GM23338 (cell line): Measurements from ENCODE around the gene RIPPLY2. TPM values are rescaled to one million over a fixed set of nuclear protein-coding genes. Genes with fewer than 3 reads are reported as not detected.

Experiments
- ATAC-seq: fragments of 200-7000 bp; cut with Tn5 transposase; 3 replicates; pipeline ENCODE4 v1.9.1; 2020
- DNase-seq: peaks from one replicate; pipeline ENCODE4 v3.0.0-alpha.2; 2015; ENCODE audit warnings: low spot score
- H2AFZ ChIP-seq: fragments of 200-600 bp; sonication (generic); 2 replicates; pipeline ENCODE4 v1.8.0; 2016; ENCODE audit warnings: antibody characterized with exemption, mild to moderate bottlenecking, moderate library complexity
- H3F3A ChIP-seq: fragments of 200-600 bp; sonication (generic); replicated peaks from 2 replicates; pipeline ENCODE4 v1.8.0; 2017; ENCODE audit warnings: antibody characterized with exemption, mixed run types, low read depth
- H3K27ac ChIP-seq: fragments of 200-600 bp; sonication (generic); 2 replicates; pipeline ENCODE4 v1.6.1; 2016; ENCODE audit warnings: low read depth
- H3K27me3 ChIP-seq: fragments of 200-600 bp; sonication (generic); 2 replicates; pipeline ENCODE4 v1.8.0; 2016; ENCODE audit warnings: mild to moderate bottlenecking, mixed run types, moderate library complexity; ENCODE audit not compliant: insufficient read depth
- H3K36me3 ChIP-seq: fragments of 200-600 bp; sonication (generic); 2 replicates; pipeline ENCODE4 v1.8.0; 2016; ENCODE audit warnings: mild to moderate bottlenecking; ENCODE audit not compliant: insufficient read depth
- H3K4me1 ChIP-seq: fragments of 200-600 bp; sonication (generic); 2 replicates; pipeline ENCODE4 v1.8.0; 2016; ENCODE audit warnings: mild to moderate bottlenecking, moderate library complexity; ENCODE audit not compliant: insufficient read depth
- H3K4me2 ChIP-seq: fragments of 200-600 bp; sonication (generic); 2 replicates; pipeline ENCODE4 v1.7.1; 2017; ENCODE audit warnings: mixed run types
- H3K4me3 ChIP-seq: fragments of 200-600 bp; sonication (generic); 2 replicates; pipeline ENCODE4 v1.6.1; 2016; ENCODE audit warnings: mixed run types
- H3K79me2 ChIP-seq: fragments of 200-600 bp; sonication (generic); replicated peaks from 2 replicates; pipeline ENCODE4 v1.8.0; 2017; ENCODE audit warnings: mild to moderate bottlenecking; ENCODE audit not compliant: insufficient read depth
- H3K9me2 ChIP-seq: fragments of 200-600 bp; sonication (generic); 2 replicates; pipeline ENCODE4 v1.8.0; 2017; ENCODE audit not compliant: insufficient read depth
- H4K20me1 ChIP-seq: fragments of 200-600 bp; sonication (generic); replicated peaks from 2 replicates; pipeline ENCODE4 v1.8.0; 2017; ENCODE audit warnings: mild to moderate bottlenecking; ENCODE audit not compliant: insufficient read depth
- H3K27ac Mint-ChIP-seq: 2 replicates; pipeline ENCODE4 v1.8.0; 2020; ENCODE audit warnings: inconsistent platforms, mild to moderate bottlenecking, moderate library complexity, mixed read lengths
- H3K27me3 Mint-ChIP-seq: 3 replicates; pipeline ENCODE4 v1.8.0; 2022; ENCODE audit warnings: low read depth, mild to moderate bottlenecking, moderate library complexity, mixed read lengths, inconsistent platforms; ENCODE audit not compliant: insufficient read depth, poor library complexity
- H3K36me3 Mint-ChIP-seq: 3 replicates; pipeline ENCODE4 v1.8.0; 2021; ENCODE audit warnings: low read depth, mild to moderate bottlenecking, inconsistent platforms, moderate library complexity, mixed read lengths
- H3K4me1 Mint-ChIP-seq: 3 replicates; pipeline ENCODE4 v1.8.0; 2020; ENCODE audit warnings: mild to moderate bottlenecking, inconsistent platforms, mixed read lengths
- H3K4me3 Mint-ChIP-seq: 3 replicates; pipeline ENCODE4 v1.8.0; 2021; ENCODE audit warnings: moderate library complexity, mild to moderate bottlenecking, inconsistent platforms, mixed read lengths
- H3K9me3 Mint-ChIP-seq: 3 replicates; pipeline ENCODE4 v1.8.0; 2020; ENCODE audit warnings: moderate library complexity, mild to moderate bottlenecking, inconsistent platforms, mixed read lengths
- CREB1 ChIP-seq: fragments of 250-450 bp; sonication (Bioruptor Pico); IDR thresholded peaks from 2 replicates; pipeline ENCODE4 v1.5.0; 2020; ENCODE audit warnings: low read depth, mild to moderate bottlenecking, moderate library complexity
- ETS1 ChIP-seq: IDR thresholded peaks from 2 replicates; pipeline ENCODE4 v1.6.1; 2016; ENCODE audit warnings: antibody characterized with exemption
- EZH2 ChIP-seq: fragments of 200-600 bp; sonication (generic); IDR thresholded peaks from one replicate; pipeline ENCODE4 v1.8.0; 2017; ENCODE audit warnings: antibody characterized with exemption, mild to moderate bottlenecking, low read depth; ENCODE audit not compliant: unreplicated experiment
- NANOG ChIP-seq: IDR thresholded peaks from 2 replicates; pipeline ENCODE4 v1.6.1; 2016; ENCODE audit warnings: antibody characterized with exemption, borderline replicate concordance
- POLR2AphosphoS5 ChIP-seq: IDR thresholded peaks from 2 replicates; pipeline ENCODE4 v1.6.1; 2016; ENCODE audit warnings: antibody characterized with exemption, low read depth
- REST ChIP-seq: IDR thresholded peaks from one replicate; pipeline ENCODE4 v1.6.1; 2018; ENCODE audit warnings: antibody characterized with exemption; ENCODE audit not compliant: unreplicated experiment
- STAT1 ChIP-seq: IDR thresholded peaks from one replicate; pipeline ENCODE4 v1.6.1; 2016; ENCODE audit warnings: antibody characterized with exemption; ENCODE audit not compliant: unreplicated experiment
- ZNF331 ChIP-seq: fragments of 250-450 bp; sonication (Bioruptor Pico); IDR thresholded peaks from 2 replicates; pipeline ENCODE4 v1.5.0; 2020; ENCODE audit warnings: low read depth, mild to moderate bottlenecking, moderate library complexity
- ZNF462 ChIP-seq: fragments of 250-450 bp; sonication (Bioruptor Pico); IDR thresholded peaks from 2 replicates; pipeline ENCODE4 v1.5.0; 2020; ENCODE audit warnings: mild to moderate bottlenecking, moderate library complexity
- polyA plus RNA-seq: library from polyadenylated mRNA; unstranded; fragments of >200 nt; fragmentation: Nextera tagmentation; extraction: Ambion mirVana; gene quantifications from 2 replicates; pipeline ENCODE4 v1.2.1, GENCODE V29; 2016
- total RNA-seq: library from RNA; depleted of rRNA; stranded (reverse); fragments of >200 nt; shearing (Covaris generic); gene quantifications from 2 replicates; pipeline ENCODE4 v1.2.3, GENCODE V29; 2014

Gene RIPPLY2
- total and polyA plus RNA-seq, 2 experiments from 2014 or later = 3.4 to 4.0 TPM

GRCh38 chr6:83905648-83906047 is 52.5 kb downstream of the RIPPLY2 start:
- Mint-ChIP-seq H3K27ac (no peak overlapping the region), H3K36me3 (no peaks in the 10 kb centered on the region), H3K27me3 (peaks cover 3% of the 10 kb centered on the region), H3K4me3 (no peak overlapping the region), H3K4me1 (peaks cover 9% of the 10 kb centered on the region), H3K9me3 (peaks cover 9% of the 10 kb centered on the region; the same call in 1 of the 3 replicates)
- Histone ChIP-seq H3K27me3 (no peaks in the 10 kb centered on the region), H3K27ac (no peak overlapping the region), H3K79me2 (peaks cover 61% of the 10 kb centered on the region), H4K20me1 (no peaks in the 10 kb centered on the region), H3K4me2 (no peak overlapping the region), H3K4me3 (no peak overlapping the region), H2AFZ (no peak overlapping the region), H3K4me1 (peaks cover 15% of the 10 kb centered on the region), H3F3A (no peaks in the 10 kb centered on the region), H3K36me3 (no peaks in the 10 kb centered on the region), H3K9me2 (no peaks in the 10 kb centered on the region)
- DNase-seq = no peak
- no peak for TF ChIP-seq CREB1
- no peak for TF ChIP-seq REST
- no peak for TF ChIP-seq ZNF462 (CRISPR knock-in tag)
- no peak for TF ChIP-seq EZH2
- TF ChIP-seq NANOG = no peak
- TF ChIP-seq ETS1 = no peak
- TF ChIP-seq STAT1 = no peak
- no peak for TF ChIP-seq POLR2AphosphoS5
- TF ChIP-seq ZNF331 = no peak
- no peak for ATAC-seq
